DND-41 (cell line): Measurements from ENCODE around the gene TMED10.

Source experiments
- ATAC-seq: fragments of 200-7000 bp; cut with Tn5 transposase; 3 replicates; pipeline ENCODE4 v1.9.1; 2021; ENCODE audit warnings: low read depth; ENCODE audit not compliant: insufficient read depth
- DNase-seq: peaks from one replicate; pipeline ENCODE4 v3.0.0-alpha.2; 2020
- H2AFZ ChIP-seq: 2 replicates; pipeline ENCODE4 v1.6.0; 2012; ENCODE audit warnings: low read depth, low read length
- H3K27ac ChIP-seq: 2 replicates; pipeline ENCODE4 v1.5.1; 2012; ENCODE audit warnings: low read length, inconsistent platforms
- H3K27me3 ChIP-seq: fragments of 200-600 bp; sonication (generic); 2 replicates; pipeline ENCODE4 v1.6.0; 2012; ENCODE audit warnings: low read length, mild to moderate bottlenecking, inconsistent platforms; ENCODE audit not compliant: insufficient read depth, poor library complexity
- H3K36me3 ChIP-seq: 2 replicates; pipeline ENCODE4 v1.5.1; 2012; ENCODE audit warnings: low read length, inconsistent platforms; ENCODE audit not compliant: insufficient read depth
- H3K4me1 ChIP-seq: 2 replicates; pipeline ENCODE4 v1.5.1; 2012; ENCODE audit warnings: mild to moderate bottlenecking, low read length; ENCODE audit not compliant: insufficient read depth
- H3K4me2 ChIP-seq: 2 replicates; pipeline ENCODE4 v1.6.0; 2012; ENCODE audit warnings: mild to moderate bottlenecking, moderate library complexity, low read length, inconsistent platforms; ENCODE audit not compliant: insufficient read depth
- H3K4me3 ChIP-seq, 2 experiments: fragments of 200-600 bp in 1 of 2; shearing (Covaris generic) in 1 of 2; 2 replicates each; pipeline ENCODE4 v1.5.1; 2012 to 2016; ENCODE audit warnings: inconsistent platforms in 2 of 2, low read length in 2 of 2, mild to moderate bottlenecking in 2 of 2, low read depth in 1 of 2, moderate library complexity in 1 of 2
- H3K79me2 ChIP-seq: 2 replicates; pipeline ENCODE4 v1.6.0; 2012; ENCODE audit warnings: low read length, inconsistent platforms; ENCODE audit not compliant: insufficient read depth
- H3K9ac ChIP-seq: 2 replicates; pipeline ENCODE4 v1.6.0; 2012; ENCODE audit warnings: low read depth, mild to moderate bottlenecking, inconsistent platforms, low read length, moderate library complexity
- H3K9me3 ChIP-seq: 2 replicates; pipeline ENCODE4 v1.5.1; 2012; ENCODE audit warnings: low read length, moderate library complexity, mild to moderate bottlenecking, inconsistent platforms; ENCODE audit not compliant: insufficient read depth, severe bottlenecking
- H4K20me1 ChIP-seq: 2 replicates; pipeline ENCODE4 v1.6.0; 2012; ENCODE audit warnings: low read length; ENCODE audit not compliant: insufficient read depth
- EZH2 ChIP-seq: IDR thresholded peaks from 3 replicates; pipeline ENCODE4 v1.6.1; 2012; ENCODE audit warnings: borderline replicate concordance, low read depth, mild to moderate bottlenecking, moderate library complexity, low read length, inconsistent platforms; ENCODE audit not compliant: severe bottlenecking
- TF ChIP-seq, protein P1 (sequence below): IDR thresholded peaks from 2 replicates; pipeline ENCODE4 v1.5.1; 2012; ENCODE audit warnings: borderline replicate concordance, low read length, moderate library complexity, mild to moderate bottlenecking; ENCODE audit not compliant: poor library complexity, severe bottlenecking; ENCODE audit errors: extremely low read depth

The TMED10 gene

GRCh38 chr14:75162631-75163030, 13.8 kb downstream of the TMED10 start:
- peaks cover 95% of the 10 kb centered on the region for H3K79me2 ChIP-seq
- H3K4me3 ChIP-seq, result no peak overlapping the region
- H3K27ac ChIP-seq, result no peak overlapping the region
- no peaks in the 10 kb centered on the region for H3K9me3 ChIP-seq
- no peaks in the 10 kb centered on the region for H3K36me3 ChIP-seq
- H2AFZ ChIP-seq, result no peak overlapping the region
- H3K4me1 ChIP-seq, result peaks cover 16% of the 10 kb centered on the region
- TF ChIP-seq EZH2, result no peak
- TF ChIP-seq, protein P1, sequence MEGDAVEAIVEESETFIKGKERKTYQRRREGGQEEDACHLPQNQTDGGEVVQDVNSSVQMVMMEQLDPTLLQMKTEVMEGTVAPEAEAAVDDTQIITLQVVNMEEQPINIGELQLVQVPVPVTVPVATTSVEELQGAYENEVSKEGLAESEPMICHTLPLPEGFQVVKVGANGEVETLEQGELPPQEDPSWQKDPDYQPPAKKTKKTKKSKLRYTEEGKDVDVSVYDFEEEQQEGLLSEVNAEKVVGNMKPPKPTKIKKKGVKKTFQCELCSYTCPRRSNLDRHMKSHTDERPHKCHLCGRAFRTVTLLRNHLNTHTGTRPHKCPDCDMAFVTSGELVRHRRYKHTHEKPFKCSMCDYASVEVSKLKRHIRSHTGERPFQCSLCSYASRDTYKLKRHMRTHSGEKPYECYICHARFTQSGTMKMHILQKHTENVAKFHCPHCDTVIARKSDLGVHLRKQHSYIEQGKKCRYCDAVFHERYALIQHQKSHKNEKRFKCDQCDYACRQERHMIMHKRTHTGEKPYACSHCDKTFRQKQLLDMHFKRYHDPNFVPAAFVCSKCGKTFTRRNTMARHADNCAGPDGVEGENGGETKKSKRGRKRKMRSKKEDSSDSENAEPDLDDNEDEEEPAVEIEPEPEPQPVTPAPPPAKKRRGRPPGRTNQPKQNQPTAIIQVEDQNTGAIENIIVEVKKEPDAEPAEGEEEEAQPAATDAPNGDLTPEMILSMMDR, result no peak
- no peak overlapping the region for H3K4me2 ChIP-seq
- no peaks in the 10 kb centered on the region for H3K27me3 ChIP-seq
- DNase-seq, result no peak
- peaks cover 67% of the 10 kb centered on the region for H4K20me1 ChIP-seq
- ATAC-seq, result no peak
- H3K9ac ChIP-seq, result no peak overlapping the region

DNA sequence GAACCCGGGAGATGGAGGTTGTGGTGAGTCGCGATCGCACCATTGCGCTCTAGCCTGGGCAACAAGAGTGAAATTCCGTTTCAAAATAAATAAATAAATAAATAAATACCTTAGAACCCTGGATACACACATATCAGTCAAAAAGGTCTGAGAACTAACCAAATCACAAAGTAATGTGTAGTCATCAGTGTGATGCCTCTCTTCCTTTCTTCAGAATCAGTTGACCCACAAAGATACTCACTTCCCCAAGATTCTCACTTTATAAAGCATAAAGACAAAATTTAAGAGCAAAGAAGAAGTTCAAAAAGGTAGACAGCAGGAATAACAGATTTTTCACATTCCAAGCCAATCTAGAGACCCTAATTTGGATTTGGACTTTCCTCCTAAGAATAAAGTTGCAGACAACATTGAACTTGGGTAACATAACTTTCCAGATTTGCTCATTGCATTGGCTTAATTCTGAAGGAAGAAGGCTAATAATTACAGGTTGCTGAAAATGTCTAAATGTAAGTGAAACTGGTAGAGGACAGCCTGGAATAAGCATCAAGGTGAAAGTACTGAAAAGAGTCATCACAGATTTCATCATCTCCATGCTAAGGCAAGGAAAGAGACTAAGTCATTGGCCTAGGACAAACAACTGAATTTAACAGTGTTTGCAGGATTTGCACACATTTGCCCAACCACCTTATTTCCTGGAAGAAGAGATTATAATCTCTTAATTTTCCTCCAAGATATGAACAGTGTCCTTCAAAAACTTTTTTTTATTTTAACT, 17.4 kb downstream of the TMED10 start:
- Histone ChIP-seq H4K20me1 (peaks cover 58% of the 10 kb centered on the region; the same call in 1 of the 2 replicates), H3K27me3 (no peaks in the 10 kb centered on the region)

GRCh38 chr14:75156901-75157300, 19.5 kb downstream of the TMED10 start:
- DNase-seq, result peak; percentile 51
- Histone ChIP-seq H3K27ac (0 out of 2 replicates have a peak overlapping the region, but pooled peaks have one; percentile 9), H3K4me3 (no peak overlapping the region), H3K36me3 (peaks cover 9% of the 10 kb centered on the region), H3K4me2 (peak overlapping the region; percentile 17; the same call in 1 of the 2 replicates), H3K79me2 (peaks cover 88% of the 10 kb centered on the region), H3K9me3 (no peaks in the 10 kb centered on the region), H3K9ac (no peak overlapping the region), H2AFZ (no peak overlapping the region), H3K27me3 (no peaks in the 10 kb centered on the region), H4K20me1 (peaks cover 51% of the 10 kb centered on the region; the same call in 1 of the 2 replicates), H3K4me1 (peaks cover 28% of the 10 kb centered on the region)
- peak; percentile 97 for ATAC-seq
- no peak for TF ChIP-seq EZH2
- TF ChIP-seq, protein P1, result no peak

More for the DNA sequence above, 17.4 kb downstream of the TMED10 start:
- H3K4me3 ChIP-seq, result no peak overlapping the region
- no peaks in the 10 kb centered on the region for H3K9me3 ChIP-seq
- no peaks in the 10 kb centered on the region for H3K36me3 ChIP-seq
- DNase-seq, result no peak
- peaks cover 28% of the 10 kb centered on the region for H3K4me1 ChIP-seq
- TF ChIP-seq EZH2, result no peak
- TF ChIP-seq, protein P1, result no peak
- no peak for ATAC-seq
- peaks cover 89% of the 10 kb centered on the region for H3K79me2 ChIP-seq
- H3K27ac ChIP-seq, result no peak overlapping the region
- no peak overlapping the region for H2AFZ ChIP-seq
- no peak overlapping the region for H3K4me2 ChIP-seq
- H3K9ac ChIP-seq, result no peak overlapping the region
